Neural cell (in vitro differentiated cells): Measurements from ENCODE around the gene TAS1R2.

Experiments used
- EP300 ChIP-seq: fragments of 450-650 bp; conservative IDR thresholded peaks from 2 replicates; pipeline ENCODE4 v1.6.1; 2014; ENCODE audit warnings: antibody characterized with exemption, mild to moderate bottlenecking, moderate library complexity; ENCODE audit not compliant: poor library complexity, severe bottlenecking
- EZH2 ChIP-seq: fragments of 200-600, 300-800 bp; shearing (Covaris generic), sonication (generic); IDR thresholded peaks from 2 replicates; pipeline ENCODE4 v1.6.1; 2014; ENCODE audit warnings: antibody characterized with exemption, low read length, borderline replicate concordance, mild to moderate bottlenecking; ENCODE audit not compliant: insufficient read depth, poor library complexity, severe bottlenecking
- MXI1 ChIP-seq: fragments of 450-650 bp; conservative IDR thresholded peaks from 2 replicates; pipeline ENCODE4 v1.6.1; 2014; ENCODE audit warnings: antibody characterized with exemption, mild to moderate bottlenecking; ENCODE audit not compliant: poor library complexity, severe bottlenecking
- POLR2AphosphoS5 ChIP-seq: IDR thresholded peaks from 2 replicates; pipeline ENCODE4 v1.6.1; 2012
- REST ChIP-seq: IDR thresholded peaks from 2 replicates; pipeline ENCODE4 v1.6.1; 2012; ENCODE audit warnings: borderline replicate concordance
- SMC3 ChIP-seq: fragments of 450-650 bp; conservative IDR thresholded peaks from 2 replicates; pipeline ENCODE4 v1.6.1; 2014; ENCODE audit warnings: antibody characterized with exemption, mild to moderate bottlenecking, moderate library complexity; ENCODE audit not compliant: poor library complexity
- TAF1 ChIP-seq: IDR thresholded peaks from 2 replicates; pipeline ENCODE4 v1.6.1; 2012; ENCODE audit warnings: low read depth
- TF ChIP-seq, protein P1 (sequence below): fragments of 450-650 bp; IDR thresholded peaks from 2 replicates; pipeline ENCODE4 v1.5.1; 2014; ENCODE audit warnings: antibody characterized with exemption, mild to moderate bottlenecking, moderate library complexity; ENCODE audit not compliant: poor library complexity, severe bottlenecking

DNA sequence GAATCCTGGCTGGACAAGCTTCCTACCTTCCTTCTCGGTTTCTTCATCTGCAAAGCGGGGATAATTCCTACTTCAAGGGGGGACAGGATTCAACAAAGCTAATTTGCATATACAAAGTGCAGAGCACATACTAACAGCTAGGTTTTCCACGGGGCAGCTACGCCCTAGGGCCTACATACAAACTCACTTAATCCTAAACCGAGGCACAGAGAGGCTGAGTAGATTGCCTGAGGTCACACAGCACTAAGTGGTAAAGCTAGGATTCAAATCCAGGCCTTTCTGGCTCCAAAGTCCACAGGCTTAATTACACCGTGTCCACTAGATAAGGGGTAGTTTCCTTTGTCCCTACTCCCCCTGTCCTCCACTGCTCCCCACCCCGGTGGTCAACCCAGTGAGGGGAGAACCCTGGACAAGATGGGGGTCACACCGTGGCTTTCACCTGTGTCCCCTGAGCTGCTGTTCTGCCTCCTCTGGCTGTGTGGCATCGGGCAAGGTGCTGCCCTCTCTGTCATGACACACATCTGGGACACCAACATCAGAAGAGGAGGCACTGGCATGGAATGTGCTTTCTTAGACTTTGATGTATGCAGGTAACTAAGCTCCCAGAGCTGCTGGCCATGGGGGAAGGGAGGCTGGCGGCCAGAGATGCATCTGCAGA, 44.5 kb downstream of the TAS1R2 start:
- TF ChIP-seq, protein P1, sequence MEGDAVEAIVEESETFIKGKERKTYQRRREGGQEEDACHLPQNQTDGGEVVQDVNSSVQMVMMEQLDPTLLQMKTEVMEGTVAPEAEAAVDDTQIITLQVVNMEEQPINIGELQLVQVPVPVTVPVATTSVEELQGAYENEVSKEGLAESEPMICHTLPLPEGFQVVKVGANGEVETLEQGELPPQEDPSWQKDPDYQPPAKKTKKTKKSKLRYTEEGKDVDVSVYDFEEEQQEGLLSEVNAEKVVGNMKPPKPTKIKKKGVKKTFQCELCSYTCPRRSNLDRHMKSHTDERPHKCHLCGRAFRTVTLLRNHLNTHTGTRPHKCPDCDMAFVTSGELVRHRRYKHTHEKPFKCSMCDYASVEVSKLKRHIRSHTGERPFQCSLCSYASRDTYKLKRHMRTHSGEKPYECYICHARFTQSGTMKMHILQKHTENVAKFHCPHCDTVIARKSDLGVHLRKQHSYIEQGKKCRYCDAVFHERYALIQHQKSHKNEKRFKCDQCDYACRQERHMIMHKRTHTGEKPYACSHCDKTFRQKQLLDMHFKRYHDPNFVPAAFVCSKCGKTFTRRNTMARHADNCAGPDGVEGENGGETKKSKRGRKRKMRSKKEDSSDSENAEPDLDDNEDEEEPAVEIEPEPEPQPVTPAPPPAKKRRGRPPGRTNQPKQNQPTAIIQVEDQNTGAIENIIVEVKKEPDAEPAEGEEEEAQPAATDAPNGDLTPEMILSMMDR: no peak
- no peak for TF ChIP-seq TAF1
- no peak for TF ChIP-seq POLR2AphosphoS5
- no peak for TF ChIP-seq EZH2
- TF ChIP-seq REST: no peak
- TF ChIP-seq EP300: no peak
- no peak for TF ChIP-seq MXI1
- TF ChIP-seq SMC3: no peak
